ENCODE measurements around the gene H2AZ2. TPM values are rescaled to one million over a fixed set of nuclear protein-coding genes. Genes with fewer than 3 reads are reported as not detected.
A peak's percentile ranks its signal among the peaks of the same experiment; 100 is the strongest.

H2AZ2 gene
- total and polyA plus RNA-seq, 2 experiments from 2014 or later: 178 to 319 TPM

GRCh38 chr7:44838751-44839150 is 9.1 kb downstream of the H2AZ2 start:
- H3K4me1 ChIP-seq (ENCODE audit: low read depth): no peaks in the 10 kb centered on the region
- H3K4me3 ChIP-seq: no peak overlapping the region
- H3K27ac ChIP-seq: no peak overlapping the region
- no peak for TF ChIP-seq CTCF (IDR thresholded peaks at IDR 0.05; ENCODE audit: low read depth, low read length)
- DNase-seq (ENCODE audit: low read depth in 1 of 2, low spot score in 1 of 2): no peak
- H3K9me3 ChIP-seq (ENCODE audit: low read depth): no peaks in the 10 kb centered on the region
- no peaks in the 10 kb centered on the region for H3K27me3 ChIP-seq
- H3K36me3 ChIP-seq: peaks cover 29% of the 10 kb centered on the region

- Histone ChIP-seq H3K27ac (no peak overlapping the region), H3K4me1 (ENCODE audit: low read depth) (no peaks in the 10 kb centered on the region), H3K9me3 (ENCODE audit: low read depth) (no peaks in the 10 kb centered on the region), H3K4me3 (no peak overlapping the region), H3K27me3 (no peaks in the 10 kb centered on the region), H3K36me3 (peaks cover 55% of the 10 kb centered on the region)
- DNase-seq (ENCODE audit: low read depth in 1 of 2, low spot score in 1 of 2): no peak
- no peak for TF ChIP-seq CTCF (IDR thresholded peaks at IDR 0.05; ENCODE audit: low read depth, low read length)
These were observed 20.3 kb downstream of the H2AZ2 start for GRCh38 chr7:44827567-44827966.

- Histone ChIP-seq H3K27me3 (no peaks in the 10 kb centered on the region), H3K36me3 (peaks cover 36% of the 10 kb centered on the region), H3K4me1 (ENCODE audit: low read depth) (no peaks in the 10 kb centered on the region), H3K4me3 (no peak overlapping the region), H3K27ac (peak overlapping the region; percentile 68), H3K9me3 (ENCODE audit: low read depth) (no peaks in the 10 kb centered on the region)
- no peak for TF ChIP-seq CTCF (IDR thresholded peaks at IDR 0.05; ENCODE audit: low read depth, low read length)
- peak in 1 of 2 donors; percentile 37 for DNase-seq (ENCODE audit: low read depth in 1 of 2, low spot score in 1 of 2)
These were observed 22.9 kb downstream of the H2AZ2 start for GRCh38 chr7:44824894-44825526.

GRCh38 chr7:44823255-44823781 is 24.6 kb downstream of the H2AZ2 start:
- Histone ChIP-seq H3K4me1 (ENCODE audit: low read depth) (no peaks in the 10 kb centered on the region), H3K9me3 (ENCODE audit: low read depth) (no peaks in the 10 kb centered on the region), H3K4me3 (no peak overlapping the region)

GRCh38 chr7:44819292-44819691 is 28.6 kb downstream of the H2AZ2 start:
- Histone ChIP-seq H3K4me1 (ENCODE audit: low read depth) (no peaks in the 10 kb centered on the region), H3K4me3 (no peak overlapping the region), H3K27me3 (no peaks in the 10 kb centered on the region), H3K27ac (no peak overlapping the region), H3K36me3 (no peaks in the 10 kb centered on the region), H3K9me3 (ENCODE audit: low read depth) (no peaks in the 10 kb centered on the region)
- no peak for TF ChIP-seq CTCF (IDR thresholded peaks at IDR 0.05; ENCODE audit: low read depth, low read length)
- no peak for DNase-seq (ENCODE audit: low read depth in 1 of 2, low spot score in 1 of 2)

More at GRCh38 chr7:44823255-44823781, 24.6 kb downstream of the H2AZ2 start:
- Histone ChIP-seq H3K27me3 (no peaks in the 10 kb centered on the region), H3K27ac (no peak overlapping the region), H3K36me3 (peaks cover 21% of the 10 kb centered on the region)
- DNase-seq (ENCODE audit: low read depth in 1 of 2, low spot score in 1 of 2): no peak
- no peak for TF ChIP-seq CTCF (IDR thresholded peaks at IDR 0.05; ENCODE audit: low read depth, low read length)
